GM12874 (cell line): ENCODE results near the gene TNFRSF4.

Experiments used
- CTCF ChIP-seq: IDR thresholded peaks from 2 replicates; pipeline ENCODE4 v1.5.1; 2011; ENCODE audit warnings: low read depth, mild to moderate bottlenecking, control low read depth, low read length, moderate library complexity; ENCODE audit not compliant: insufficient read depth

TNFRSF4 gene

GRCh38 chr1:1243266-1243660, 29.3 kb upstream of the TNFRSF4 start:
- TF ChIP-seq CTCF: no peak

DNA sequence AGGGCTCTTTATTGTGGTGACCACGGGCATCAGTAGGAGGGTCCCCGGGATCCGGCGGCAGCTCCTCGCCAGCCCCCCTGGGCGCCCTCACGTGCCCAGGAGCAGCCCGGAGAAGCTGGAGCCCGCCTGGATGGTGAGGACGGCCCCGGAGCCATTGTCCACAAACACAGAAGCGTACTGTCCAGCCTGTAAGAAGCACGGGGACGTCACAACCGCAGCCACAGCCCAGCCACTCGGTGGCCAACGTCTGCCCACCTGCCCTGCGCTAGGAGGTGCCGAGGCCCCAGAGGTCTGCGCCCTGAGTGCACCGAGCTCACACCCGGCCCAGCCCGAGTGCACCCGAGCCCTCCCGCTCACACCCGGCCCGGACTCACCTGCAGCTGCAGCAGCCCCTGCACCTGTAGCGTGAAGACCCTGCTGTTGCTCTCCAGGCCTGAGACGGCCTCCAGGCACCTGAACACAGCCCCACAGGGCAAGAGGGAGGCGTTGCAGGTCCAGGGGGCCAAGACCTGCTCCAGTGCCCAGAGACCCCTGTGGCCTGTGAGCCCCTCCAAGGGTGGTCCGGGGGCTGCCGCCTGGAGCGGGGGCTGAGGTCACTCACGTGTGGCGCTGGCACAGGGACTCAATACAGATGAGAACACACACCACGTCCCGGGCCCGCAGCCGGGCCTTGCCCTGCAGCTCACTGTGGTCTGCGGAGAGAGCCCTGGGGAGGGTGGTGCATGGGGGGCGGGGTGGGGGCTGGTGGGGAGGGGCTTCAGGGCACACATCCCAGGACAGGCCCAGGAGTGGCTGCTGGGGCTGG, 28.7 kb upstream of the TNFRSF4 start:
- no peak for TF ChIP-seq CTCF

- TF ChIP-seq CTCF: no peak
Measured at GRCh38 chr1:1241588-1242219, 27.8 kb upstream of the TNFRSF4 start.

DNA sequence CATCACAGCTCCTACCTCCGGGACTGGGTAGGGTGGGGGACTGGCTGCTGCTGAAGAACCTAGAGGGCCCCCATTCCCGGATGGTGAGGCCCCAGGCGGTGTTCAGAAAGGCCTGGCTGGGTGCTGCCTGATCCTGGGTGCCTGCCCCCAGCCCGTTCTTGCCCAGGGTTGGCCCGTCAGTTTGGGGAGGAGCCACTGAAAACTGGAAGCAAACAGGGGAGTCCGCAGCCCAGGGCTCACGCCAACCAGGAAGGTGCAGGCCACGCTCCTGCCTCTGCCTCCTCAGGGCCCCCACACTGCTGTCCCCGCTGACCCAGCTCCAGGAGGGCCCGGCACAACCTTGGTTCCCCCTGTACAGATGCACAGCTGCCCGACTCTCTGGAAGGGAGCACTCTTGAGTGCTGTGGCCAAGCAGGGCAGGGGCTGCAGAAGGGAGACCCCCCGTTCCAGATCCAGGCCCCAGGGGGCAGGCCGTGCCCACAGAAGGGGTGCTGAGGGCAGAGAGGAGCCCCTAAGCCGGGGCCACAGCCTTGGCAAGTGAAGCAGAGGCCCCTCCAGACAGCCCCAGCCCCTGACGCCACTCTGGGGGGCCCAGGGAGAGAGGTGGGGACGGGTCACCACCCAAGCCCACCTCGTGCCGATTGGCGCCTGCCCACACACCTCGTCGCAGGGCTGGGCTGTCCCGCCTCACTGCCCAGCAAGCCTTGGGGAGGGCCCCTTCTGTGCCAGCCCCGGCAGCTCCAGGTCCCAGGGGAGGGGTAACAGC, 27.1 kb upstream of the TNFRSF4 start:
- no peak for TF ChIP-seq CTCF

DNA sequence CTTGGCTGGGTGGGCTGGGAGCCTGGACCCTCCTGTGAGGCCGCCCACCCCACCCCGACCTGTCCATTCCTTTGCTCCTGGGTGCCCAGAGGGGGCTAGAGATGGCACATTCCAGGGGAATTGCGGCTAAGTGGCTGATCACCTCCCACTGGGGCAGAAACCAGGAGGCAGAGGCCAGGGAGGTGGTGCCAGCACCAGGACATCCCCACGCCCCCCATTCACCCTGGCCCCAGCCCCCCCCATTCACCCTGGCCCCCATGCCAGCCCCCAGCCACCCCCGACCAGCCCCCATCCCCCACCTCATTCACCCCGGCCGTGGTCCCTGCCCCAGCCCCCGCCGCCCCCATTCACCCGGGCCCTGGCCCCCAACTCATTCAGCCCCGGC, 26.4 kb upstream of the TNFRSF4 start:
- TF ChIP-seq CTCF: no peak

GRCh38 chr1:1239614-1240347, 25.8 kb upstream of the TNFRSF4 start:
- TF ChIP-seq CTCF: no peak

DNA sequence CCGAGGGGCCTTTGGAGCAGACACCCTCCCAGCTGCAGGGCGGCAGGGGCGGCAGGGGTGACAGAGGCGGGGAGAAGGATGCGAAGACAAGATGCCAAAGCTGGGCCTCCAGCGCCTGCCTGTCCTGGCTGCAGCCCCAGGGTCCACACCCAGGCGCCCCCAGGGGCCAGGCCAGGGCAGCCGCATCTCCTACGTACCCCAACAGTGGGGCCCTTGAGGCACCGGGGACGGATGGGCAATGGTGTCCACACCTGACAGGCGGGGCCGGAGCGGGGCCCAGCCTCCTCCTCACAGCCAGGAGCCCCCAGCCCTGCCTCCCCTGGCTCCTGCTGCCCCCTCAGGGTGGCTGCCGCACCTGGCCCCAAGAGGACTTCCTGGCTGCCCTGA, 25.3 kb upstream of the TNFRSF4 start:
- TF ChIP-seq CTCF: no peak
